PC-3 (cell line): ENCODE measurements around the gene MOG. TPM values are rescaled to one million over a fixed set of nuclear protein-coding genes. Genes with fewer than 3 reads are reported as not detected.

Experiments
- ATAC-seq: fragments of 200-7000 bp; cut with Tn5 transposase; 2 replicates; pipeline ENCODE4 v1.9.1; 2020; ENCODE audit warnings: mild to moderate bottlenecking, moderate library complexity
- BruUV-seq: library from RNA; stranded (reverse); fragments of 400-500 nt; replicated peaks from 2 replicates; lab custom pipeline; 2021; lab: Mats Ljungman, UMichigan
- CTCF ChIA-PET: fragments of 300-600 bp; sonication (Branson Sonifier 250); formaldehyde crosslinking; loops from one replicate; lab custom pipeline; 2022; ENCODE audit warnings: antibody characterized with exemption; lab: Charles Lee
- POLR2A ChIA-PET: fragments of 300-600 bp; sonication (Branson Sonifier 250); formaldehyde crosslinking; loops from one replicate; lab custom pipeline; 2022; ENCODE audit warnings: antibody characterized with exemption; ENCODE audit not compliant: unreplicated experiment; lab: Charles Lee
- DNase-seq: peaks from one replicate; pipeline ENCODE4 v3.0.0-alpha.2; 2015
- H2AFZ ChIP-seq: fragments of 300-600 bp; sonication (generic); 2 replicates; pipeline ENCODE4 v1.6.0; 2016; ENCODE audit warnings: antibody characterized with exemption, low read length
- H3F3A ChIP-seq: fragments of 300-600 bp; sonication (generic); one replicate; pipeline ENCODE4 v1.6.0; 2017; ENCODE audit warnings: antibody characterized with exemption, low read length, control low read depth, mild to moderate bottlenecking; ENCODE audit not compliant: unreplicated experiment
- H3K27ac ChIP-seq: fragments of 300-600 bp; sonication (generic); 2 replicates; pipeline ENCODE4 v1.5.1; 2016; ENCODE audit warnings: mild to moderate bottlenecking, low read length
- H3K27me3 ChIP-seq: fragments of 300-600 bp; sonication (generic); 2 replicates; pipeline ENCODE4 v1.6.1; 2016; ENCODE audit warnings: low read length, mixed read lengths
- H3K36me3 ChIP-seq: fragments of 300-600 bp; sonication (generic); 2 replicates; pipeline ENCODE4 v1.6.1; 2016; ENCODE audit warnings: low read depth, mixed run types, low read length, mixed read lengths
- H3K4me1 ChIP-seq: fragments of 300-600 bp; sonication (generic); 2 replicates; pipeline ENCODE4 v1.5.1; 2016; ENCODE audit warnings: low read length; ENCODE audit not compliant: insufficient read depth
- H3K4me2 ChIP-seq: fragments of 300-600 bp; sonication (generic); 2 replicates; pipeline ENCODE4 v1.6.0; 2016; ENCODE audit warnings: low read length
- H3K4me3 ChIP-seq: fragments of 300-600 bp; sonication (generic); 2 replicates; pipeline ENCODE4 v1.5.1; 2016; ENCODE audit warnings: mild to moderate bottlenecking, low read length, mixed read lengths
- H3K79me2 ChIP-seq: fragments of 300-600 bp; sonication (generic); 2 replicates; pipeline ENCODE4 v1.6.1; 2017; ENCODE audit warnings: low read length, mixed read lengths
- H3K9ac ChIP-seq: fragments of 300-600 bp; sonication (generic); 2 replicates; pipeline ENCODE4 v1.6.0; 2016; ENCODE audit warnings: mild to moderate bottlenecking, low read length
- H3K9me2 ChIP-seq: fragments of 300-600 bp; sonication (generic); replicated peaks from 2 replicates; pipeline ENCODE4 v1.6.1; 2016; ENCODE audit warnings: mixed run types, low read length, mixed read lengths
- H3K9me3 ChIP-seq: fragments of 300-600 bp; sonication (generic); 2 replicates; pipeline ENCODE4 v1.6.1; 2016; ENCODE audit warnings: low read length, mixed read lengths
- H4K20me1 ChIP-seq: fragments of 300-600 bp; sonication (generic); 2 replicates; pipeline ENCODE4 v1.6.1; 2016; ENCODE audit warnings: low read length, mixed read lengths
- CTCF ChIP-seq: fragments of 300-600 bp; sonication (generic); conservative IDR thresholded peaks from 2 replicates; pipeline ENCODE4 v1.5.1; 2017; ENCODE audit warnings: antibody characterized with exemption, low read depth, mild to moderate bottlenecking, low read length
- EZH2 ChIP-seq: fragments of 300-600 bp; sonication (generic); IDR thresholded peaks from one replicate; pipeline ENCODE4 v1.6.1; 2017; ENCODE audit warnings: antibody characterized with exemption, mild to moderate bottlenecking, low read length; ENCODE audit not compliant: unreplicated experiment
- EZH2phosphoT487 ChIP-seq: fragments of 300-600 bp; sonication (generic); IDR thresholded peaks from 2 replicates; pipeline ENCODE4 v1.6.1; 2018; ENCODE audit warnings: mild to moderate bottlenecking, antibody characterized with exemption, low read length, borderline replicate concordance
- intact Hi-C: fragments of 100-400 bp; cut with micrococcal nuclease; formaldehyde crosslinking; loops from 2 replicates; pipeline ENCODE4 v1.9.0; 2023
- total RNA-seq: library from RNA; depleted of rRNA; stranded (reverse); fragments of >200 nt; gene quantifications from 2 replicates; pipeline ENCODE4 v1.2.3, GENCODE V29; 2014

The MOG gene
- total RNA-seq, 1 experiment from 2014 or later: not detected

DNA sequence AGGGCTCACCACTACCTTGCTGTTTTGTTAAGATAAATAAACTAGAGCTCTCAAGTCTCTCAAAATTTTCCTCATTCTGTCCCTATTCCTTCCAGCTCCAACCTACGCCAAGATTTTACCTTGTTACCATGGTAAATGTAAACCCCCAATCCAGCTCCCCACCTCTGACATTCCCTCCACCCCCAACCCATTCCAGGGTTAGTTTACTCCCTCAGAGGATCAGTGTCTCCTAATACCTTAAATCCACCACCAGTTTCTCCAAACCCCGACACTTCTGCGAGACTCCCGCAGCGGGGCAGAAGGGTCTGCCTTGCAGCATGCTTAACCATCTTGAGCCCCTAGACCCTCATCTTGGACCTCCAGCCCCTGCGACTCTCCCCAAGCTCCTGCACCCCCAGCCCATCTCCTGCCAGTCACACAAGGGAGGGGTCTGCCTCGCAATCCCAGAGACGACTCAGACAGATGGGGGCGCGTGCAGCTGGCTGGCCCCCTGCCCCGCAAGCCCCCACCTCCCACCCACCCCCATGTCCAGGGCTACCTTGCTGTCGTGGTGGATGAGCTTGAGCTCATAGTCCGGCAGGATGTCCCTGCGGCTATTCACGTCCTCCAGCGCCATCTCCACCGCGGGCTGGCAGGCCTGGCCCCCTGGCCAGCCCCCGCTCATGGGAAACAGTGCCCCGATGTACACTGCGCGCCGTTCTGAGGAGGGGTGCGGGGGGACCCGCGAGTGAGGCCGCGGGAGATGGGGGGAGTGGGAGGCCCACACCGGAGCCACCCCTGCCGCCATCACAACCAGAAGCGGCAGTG, 29.7 kb upstream of the MOG start:
- H3K4me2 ChIP-seq: no peak overlapping the region
- no peaks in the 10 kb centered on the region for H3K79me2 ChIP-seq
- TF ChIP-seq EZH2phosphoT487: no peak
- TF ChIP-seq EZH2: no peak
- TF ChIP-seq CTCF: no peak
- H3K27me3 ChIP-seq: no peaks in the 10 kb centered on the region
- no TSS peak for BruUV-seq
- POLR2A ChIA-PET: no interaction called here
- no peaks in the 10 kb centered on the region for H3F3A ChIP-seq
- H3K9me2 ChIP-seq: no peaks in the 10 kb centered on the region
- no peak overlapping the region for H3K27ac ChIP-seq
- H3K9ac ChIP-seq: no peak overlapping the region
- no peak overlapping the region for H2AFZ ChIP-seq
- H3K9me3 ChIP-seq: no peaks in the 10 kb centered on the region
- H3K4me1 ChIP-seq: peaks cover 15% of the 10 kb centered on the region
- no peak for DNase-seq
- no peak overlapping the region for H3K4me3 ChIP-seq
- CTCF ChIA-PET: interaction anchor here (1.1 kb wide), 1 partner anchor 27 kb away, joined by 3 read pairs; no protein-coding TSS in a partner anchor
- intact Hi-C loops: no loop called here
- ATAC-seq: no peak
- H4K20me1 ChIP-seq: no peaks in the 10 kb centered on the region
- no peaks in the 10 kb centered on the region for H3K36me3 ChIP-seq

DNA sequence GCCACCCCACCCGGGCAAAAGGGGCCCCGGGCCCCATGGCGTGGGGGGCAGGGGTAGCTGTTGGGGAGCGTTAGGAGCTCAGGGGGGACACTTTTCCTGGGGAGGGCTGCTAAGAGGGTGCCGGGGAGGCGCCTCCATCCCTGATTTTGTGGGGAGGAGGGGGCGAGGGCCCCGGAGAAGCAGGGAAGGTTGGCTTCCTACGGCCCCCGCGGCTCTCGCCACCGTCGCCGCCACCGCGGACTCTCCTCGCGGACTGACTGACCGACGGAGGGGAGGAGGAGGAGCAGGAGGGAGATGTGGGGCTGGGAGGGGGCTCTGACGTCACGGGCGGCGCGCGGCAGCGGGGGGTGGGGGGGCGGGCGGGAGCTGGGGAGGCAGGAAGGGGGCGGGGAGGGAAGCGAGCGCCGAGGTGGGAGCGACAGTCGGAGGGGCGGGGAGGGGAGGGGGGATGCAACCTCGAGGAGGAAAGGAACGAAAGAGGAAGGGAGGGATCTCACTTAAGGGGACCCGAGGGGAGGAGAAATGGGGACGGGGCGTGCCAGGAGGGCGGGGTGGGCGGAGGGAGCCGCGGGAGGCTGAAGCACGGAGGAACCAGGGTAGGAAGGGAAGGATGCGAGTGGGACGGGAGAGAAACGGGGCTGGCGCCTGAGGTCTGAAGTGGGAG, 29.0 kb upstream of the MOG start:
- CTCF ChIA-PET: no interaction called here
- H3K36me3 ChIP-seq: no peaks in the 10 kb centered on the region
- peak overlapping the region; percentile 24; the same call in 1 of the 2 replicates for H3K9ac ChIP-seq
- H3K9me3 ChIP-seq: no peaks in the 10 kb centered on the region
- no peaks in the 10 kb centered on the region for H4K20me1 ChIP-seq
- no peaks in the 10 kb centered on the region for H3K79me2 ChIP-seq
- no peak overlapping the region for H3K27ac ChIP-seq
- DNase-seq (peak; percentile 13), ATAC-seq (peak; percentile 4; the same call in 1 of the 2 replicates)
- TF ChIP-seq EZH2phosphoT487 (no peak), CTCF (no peak), EZH2 (no peak)
- no peaks in the 10 kb centered on the region for H3F3A ChIP-seq
- POLR2A ChIA-PET: no interaction called here
- H3K4me1 ChIP-seq: peaks cover 15% of the 10 kb centered on the region
- H3K9me2 ChIP-seq: no peaks in the 10 kb centered on the region
- H2AFZ ChIP-seq: peak overlapping the region; percentile 94
- BruUV-seq: no TSS peak
- H3K4me2 ChIP-seq: peak overlapping the region; percentile 92
- intact Hi-C loops: no loop called here
- H3K4me3 ChIP-seq: peak overlapping the region; percentile 69
- no peaks in the 10 kb centered on the region for H3K27me3 ChIP-seq
